HL-60 (cell line): Measurements from ENCODE around the gene GUCY1A1.

Source experiments
- DNase-seq, 2 experiments: peaks; one replicate each; pipeline ENCODE4 v3.0.0-alpha.2; 2010 to 2020; ENCODE audit warnings: low read depth in 1 of 2, low spot score in 1 of 2
- H3K27ac ChIP-seq: fragments of 250-450 bp; sonication (Bioruptor Pico); replicated peaks from 2 replicates; pipeline ENCODE4 v1.5.1; 2020; ENCODE audit warnings: mild to moderate bottlenecking, moderate library complexity
- H3K27me3 ChIP-seq: fragments of 250-450 bp; sonication (Bioruptor Pico); 2 replicates; pipeline ENCODE4 v1.5.1; 2021; ENCODE audit warnings: mild to moderate bottlenecking, moderate library complexity; ENCODE audit not compliant: insufficient read depth, poor library complexity, severe bottlenecking
- H3K4me3 ChIP-seq: replicated peaks from 2 replicates; pipeline ENCODE4 v1.5.1; 2011; ENCODE audit warnings: mild to moderate bottlenecking, control low read depth, low read length; ENCODE audit not compliant: insufficient read depth
- CTCF ChIP-seq: IDR thresholded peaks from one replicate; pipeline ENCODE4 v1.5.1; 2011; ENCODE audit warnings: low read length, control low read depth, inconsistent platforms; ENCODE audit not compliant: insufficient read depth
- GABPA ChIP-seq: IDR thresholded peaks from 2 replicates; pipeline ENCODE4 v1.6.1; 2012; ENCODE audit warnings: low read depth
- POLR2AphosphoS5 ChIP-seq: IDR thresholded peaks from 2 replicates; pipeline ENCODE4 v1.6.1; 2012; ENCODE audit warnings: low read depth
- SPI1 ChIP-seq: IDR thresholded peaks from 2 replicates; pipeline ENCODE4 v1.6.1; 2012; ENCODE audit warnings: low read depth, mild to moderate bottlenecking, borderline replicate concordance
- TF ChIP-seq, protein P1 (sequence below): IDR thresholded peaks from 2 replicates; pipeline ENCODE4 v1.6.1; 2012; ENCODE audit warnings: low read depth; ENCODE audit not compliant: insufficient replicate concordance

GUCY1A1 gene

DNA sequence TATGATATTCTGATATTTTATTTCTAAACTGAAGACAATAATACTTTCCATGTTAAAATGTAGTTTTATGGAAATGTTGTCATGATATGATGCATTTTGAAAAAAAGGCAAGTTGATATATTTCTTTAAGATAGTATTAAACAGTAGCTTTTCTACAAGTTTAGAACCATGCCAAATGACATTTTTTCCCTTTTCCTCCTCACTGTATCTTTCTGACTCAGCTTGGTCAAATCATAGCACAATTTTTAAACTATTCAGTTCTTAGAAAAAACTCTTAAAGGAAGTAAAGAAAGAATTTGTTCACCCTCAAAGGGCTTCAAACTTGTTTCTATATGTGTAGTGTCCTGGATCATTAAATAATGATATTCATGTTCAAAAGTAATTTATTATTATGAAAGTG is 46.0 kb upstream of the GUCY1A1 start:
- Histone ChIP-seq H3K4me3 (no peak overlapping the region), H3K27ac (no peak overlapping the region), H3K27me3 (no peaks in the 10 kb centered on the region)
- TF ChIP-seq GABPA, result no peak
- TF ChIP-seq, protein P1, sequence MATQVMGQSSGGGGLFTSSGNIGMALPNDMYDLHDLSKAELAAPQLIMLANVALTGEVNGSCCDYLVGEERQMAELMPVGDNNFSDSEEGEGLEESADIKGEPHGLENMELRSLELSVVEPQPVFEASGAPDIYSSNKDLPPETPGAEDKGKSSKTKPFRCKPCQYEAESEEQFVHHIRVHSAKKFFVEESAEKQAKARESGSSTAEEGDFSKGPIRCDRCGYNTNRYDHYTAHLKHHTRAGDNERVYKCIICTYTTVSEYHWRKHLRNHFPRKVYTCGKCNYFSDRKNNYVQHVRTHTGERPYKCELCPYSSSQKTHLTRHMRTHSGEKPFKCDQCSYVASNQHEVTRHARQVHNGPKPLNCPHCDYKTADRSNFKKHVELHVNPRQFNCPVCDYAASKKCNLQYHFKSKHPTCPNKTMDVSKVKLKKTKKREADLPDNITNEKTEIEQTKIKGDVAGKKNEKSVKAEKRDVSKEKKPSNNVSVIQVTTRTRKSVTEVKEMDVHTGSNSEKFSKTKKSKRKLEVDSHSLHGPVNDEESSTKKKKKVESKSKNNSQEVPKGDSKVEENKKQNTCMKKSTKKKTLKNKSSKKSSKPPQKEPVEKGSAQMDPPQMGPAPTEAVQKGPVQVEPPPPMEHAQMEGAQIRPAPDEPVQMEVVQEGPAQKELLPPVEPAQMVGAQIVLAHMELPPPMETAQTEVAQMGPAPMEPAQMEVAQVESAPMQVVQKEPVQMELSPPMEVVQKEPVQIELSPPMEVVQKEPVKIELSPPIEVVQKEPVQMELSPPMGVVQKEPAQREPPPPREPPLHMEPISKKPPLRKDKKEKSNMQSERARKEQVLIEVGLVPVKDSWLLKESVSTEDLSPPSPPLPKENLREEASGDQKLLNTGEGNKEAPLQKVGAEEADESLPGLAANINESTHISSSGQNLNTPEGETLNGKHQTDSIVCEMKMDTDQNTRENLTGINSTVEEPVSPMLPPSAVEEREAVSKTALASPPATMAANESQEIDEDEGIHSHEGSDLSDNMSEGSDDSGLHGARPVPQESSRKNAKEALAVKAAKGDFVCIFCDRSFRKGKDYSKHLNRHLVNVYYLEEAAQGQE, result no peak
- no peak for TF ChIP-seq SPI1
- no peak for DNase-seq

DNA sequence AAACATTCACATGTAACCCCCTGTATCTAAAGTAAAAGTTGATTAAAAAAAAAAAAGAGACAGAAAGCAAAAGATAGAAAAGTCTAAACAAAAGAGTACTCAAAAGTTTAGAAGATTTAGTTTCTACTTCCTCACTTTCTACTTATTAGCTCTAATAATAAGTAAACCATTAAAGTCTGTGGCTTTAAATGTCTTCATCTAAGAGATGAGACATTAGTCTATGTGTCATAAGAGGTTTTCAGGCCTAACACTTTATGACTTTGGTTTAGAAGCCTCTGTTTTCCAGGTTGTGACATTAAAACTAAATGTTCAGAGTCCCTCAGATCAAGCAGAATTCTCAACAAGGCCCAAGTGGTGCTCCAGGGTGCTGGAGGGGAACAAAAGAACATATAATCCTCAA is 42.2 kb upstream of the GUCY1A1 start:
- DNase-seq, result no peak
- Histone ChIP-seq H3K27me3 (no peaks in the 10 kb centered on the region), H3K4me3 (no peak overlapping the region), H3K27ac (no peak overlapping the region)
- TF ChIP-seq, protein P1, result no peak
- no peak for TF ChIP-seq GABPA
- no peak for TF ChIP-seq POLR2AphosphoS5

- Histone ChIP-seq H3K27me3 (no peaks in the 10 kb centered on the region), H3K27ac (no peak overlapping the region), H3K4me3 (no peak overlapping the region)
- DNase-seq, result no peak
- no peak for TF ChIP-seq POLR2AphosphoS5
- TF ChIP-seq SPI1, result no peak
- TF ChIP-seq GABPA, result no peak
- TF ChIP-seq, protein P1, result no peak
- no peak for TF ChIP-seq CTCF
Observed at GRCh38 chr4:155626561-155626960, 40.1 kb upstream of the GUCY1A1 start.

- Histone ChIP-seq H3K27me3 (no peaks in the 10 kb centered on the region), H3K27ac (no peak overlapping the region), H3K4me3 (no peak overlapping the region)
- no peak for TF ChIP-seq SPI1
- TF ChIP-seq, protein P1, result no peak
- no peak for TF ChIP-seq POLR2AphosphoS5
- no peak for TF ChIP-seq CTCF
- TF ChIP-seq GABPA, result no peak
- DNase-seq, result no peak
Observed at GRCh38 chr4:155629183-155629825, 37.3 kb upstream of the GUCY1A1 start.
